GM12875 (cell line): ENCODE measurements around the gene UNC45A.

Experiments used
- H3K4me3 ChIP-seq: one replicate; pipeline ENCODE4 v1.5.1; 2011; ENCODE audit warnings: low read depth, low read length, control low read depth
- CTCF ChIP-seq: IDR thresholded peaks from 2 replicates; pipeline ENCODE4 v1.5.1; 2011; ENCODE audit warnings: low read depth, mild to moderate bottlenecking, control low read depth, inconsistent platforms, low read length, moderate library complexity, borderline replicate concordance; ENCODE audit not compliant: insufficient read depth

The UNC45A gene

GRCh38 chr15:90962021-90962420 is 26.9 kb downstream of the UNC45A start:
- no peak overlapping the region for H3K4me3 ChIP-seq
- no peak for TF ChIP-seq CTCF

GRCh38 chr15:90966262-90966661 is 31.2 kb downstream of the UNC45A start:
- no peak overlapping the region for H3K4me3 ChIP-seq
- no peak for TF ChIP-seq CTCF

GRCh38 chr15:90967206-90967605 is 32.1 kb downstream of the UNC45A start:
- TF ChIP-seq CTCF, result no peak
- H3K4me3 ChIP-seq, result no peak overlapping the region

- no peak for TF ChIP-seq CTCF
- no peak overlapping the region for H3K4me3 ChIP-seq
These were observed 33.3 kb downstream of the UNC45A start for GRCh38 chr15:90968434-90968833.

- TF ChIP-seq CTCF, result no peak
- H3K4me3 ChIP-seq, result no peak overlapping the region
These were observed 35.2 kb downstream of the UNC45A start for GRCh38 chr15:90970274-90970673.

- no peak for TF ChIP-seq CTCF
These were observed 37.0 kb downstream of the UNC45A start for GRCh38 chr15:90972133-90972532.

GRCh38 chr15:90974216-90974615 is 39.1 kb downstream of the UNC45A start:
- TF ChIP-seq CTCF, result no peak
- no peak overlapping the region for H3K4me3 ChIP-seq

More at GRCh38 chr15:90972133-90972532, 37.0 kb downstream of the UNC45A start:
- no peak overlapping the region for H3K4me3 ChIP-seq
